Activated CD4-positive, alpha-beta T cell treated with anti-CD3 and anti-CD28 coated beads, Interleukin-2, amount 50 U/mL, for 24 hours (primary cell): Measurements from ENCODE around the gene STARD10.
"Not testable (repeated sequence)": the region's sequence is repeated elsewhere in the genome, so short reads cannot be mapped to it uniquely, and the experiment has no call there.

Experiments used
- DNase-seq, 2 donors: peaks; one replicate each; pipeline ENCODE4 v3.0.0-alpha.2; 2020; ENCODE audit warnings: low read depth in 1 of 2, low spot score in 1 of 2

The STARD10 gene

DNA sequence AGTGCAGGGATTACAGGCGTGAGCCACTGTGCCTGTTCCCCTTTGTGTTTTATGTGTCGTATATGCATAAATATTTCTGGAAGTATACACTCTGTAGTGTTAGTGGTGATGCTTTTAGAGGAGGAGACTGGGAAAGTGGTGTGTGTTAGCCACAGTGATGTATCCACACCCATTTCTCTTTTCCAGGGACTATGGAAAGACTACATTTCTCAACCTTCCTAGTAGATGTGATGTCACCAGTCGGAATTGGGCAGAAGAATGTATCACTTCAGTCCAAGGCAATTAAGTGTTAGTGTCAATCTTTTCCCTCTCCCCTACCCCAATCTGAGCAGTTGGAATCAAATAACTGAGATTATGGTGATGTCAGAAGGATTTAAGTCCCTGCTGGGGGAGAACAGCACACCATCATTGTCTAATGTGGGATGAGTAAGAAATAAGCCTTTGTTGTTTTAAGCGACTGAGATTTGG is 14.5 kb upstream of the STARD10 start:
- no peak for DNase-seq

DNA sequence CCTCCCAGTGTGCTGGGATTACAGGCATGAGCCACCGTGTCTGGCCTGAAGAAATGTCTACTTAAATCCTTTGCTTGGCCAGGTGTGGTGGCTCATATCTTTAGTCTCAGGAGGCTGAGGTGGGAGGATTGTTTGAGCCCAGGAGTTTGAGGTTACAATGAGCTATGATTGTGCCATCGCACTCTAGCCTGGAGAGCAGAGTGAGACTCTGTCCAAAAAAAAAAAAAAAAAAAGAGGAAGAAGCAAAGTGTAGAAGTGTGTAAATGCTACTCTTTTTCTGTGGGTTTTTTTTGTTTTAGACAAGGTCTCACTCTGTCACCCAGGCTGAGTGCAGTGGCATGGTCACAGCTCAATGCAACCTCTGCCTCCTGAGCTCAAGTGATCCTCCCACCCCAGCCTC is 13.9 kb upstream of the STARD10 start:
- no peak for DNase-seq

DNA sequence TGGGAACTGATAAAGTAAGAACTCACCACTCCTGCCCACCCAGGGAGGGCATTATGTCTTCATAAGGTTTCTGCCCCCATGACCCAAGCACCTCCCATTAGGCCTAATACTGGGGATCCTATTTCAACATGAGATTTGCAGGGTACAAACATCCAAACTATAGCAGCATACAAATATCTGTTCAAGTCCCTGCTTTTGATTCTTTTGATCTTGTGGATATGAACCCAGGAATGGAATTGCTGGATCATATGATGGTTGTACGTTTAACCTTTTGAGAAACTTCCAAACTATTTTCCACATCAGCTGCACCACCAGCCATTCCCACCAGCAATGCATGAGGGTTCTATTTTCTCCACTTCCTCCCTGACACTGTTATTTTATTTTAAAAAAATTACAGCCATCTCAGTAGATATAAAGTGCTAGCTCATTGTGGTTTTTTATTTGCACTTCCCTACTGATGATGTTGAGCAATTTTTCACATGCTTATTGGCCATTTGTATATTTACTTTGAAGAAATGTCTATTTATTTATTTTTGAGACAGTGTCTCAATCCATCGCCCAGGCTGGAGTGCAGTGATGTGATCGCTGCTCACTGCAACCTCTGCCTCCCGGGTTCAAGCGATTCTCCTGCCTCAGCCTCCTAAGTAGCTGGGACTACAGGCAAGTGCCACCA is 13.3 kb upstream of the STARD10 start:
- no peak for DNase-seq

DNA sequence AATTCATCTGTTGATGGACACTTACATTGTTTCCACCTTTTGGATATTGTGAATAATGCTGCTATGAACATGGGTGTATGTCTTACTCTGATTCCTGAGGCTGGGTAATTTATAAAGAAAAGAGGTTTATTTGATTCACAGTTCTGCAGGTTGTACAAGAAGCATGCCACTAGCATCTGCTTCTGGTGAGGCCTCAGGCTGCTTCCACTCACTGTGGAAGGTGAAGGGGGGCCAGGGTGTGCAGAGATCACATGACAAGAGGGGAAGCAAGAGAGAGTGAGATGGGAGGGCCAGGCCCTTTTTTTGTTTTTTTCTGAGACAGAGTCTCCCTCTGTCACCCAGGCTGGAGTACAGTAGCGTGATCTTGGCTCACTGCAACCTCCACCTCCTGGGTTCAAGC is 12.5 kb upstream of the STARD10 start:
- not testable (repeated sequence) for DNase-seq

DNA sequence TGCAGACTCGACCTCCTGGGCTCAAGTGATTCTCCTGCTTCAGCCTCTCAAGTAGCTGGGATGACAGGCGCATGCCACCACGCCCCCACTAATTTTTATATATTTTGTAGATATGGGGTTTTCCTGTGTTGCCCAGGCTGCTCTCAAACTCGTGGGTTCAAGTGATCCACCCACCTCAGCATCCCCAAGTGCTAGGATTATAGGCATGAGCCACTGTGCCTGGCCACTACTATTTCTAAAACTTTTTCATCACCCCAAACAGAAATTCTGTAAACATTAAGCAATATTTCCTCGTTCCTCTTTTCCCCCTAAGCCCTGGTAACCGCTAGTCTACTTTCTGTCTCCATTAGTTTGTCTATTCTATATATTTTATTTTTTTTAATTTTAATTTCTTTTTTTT is 11.4 kb upstream of the STARD10 start:
- DNase-seq, result no peak

DNA sequence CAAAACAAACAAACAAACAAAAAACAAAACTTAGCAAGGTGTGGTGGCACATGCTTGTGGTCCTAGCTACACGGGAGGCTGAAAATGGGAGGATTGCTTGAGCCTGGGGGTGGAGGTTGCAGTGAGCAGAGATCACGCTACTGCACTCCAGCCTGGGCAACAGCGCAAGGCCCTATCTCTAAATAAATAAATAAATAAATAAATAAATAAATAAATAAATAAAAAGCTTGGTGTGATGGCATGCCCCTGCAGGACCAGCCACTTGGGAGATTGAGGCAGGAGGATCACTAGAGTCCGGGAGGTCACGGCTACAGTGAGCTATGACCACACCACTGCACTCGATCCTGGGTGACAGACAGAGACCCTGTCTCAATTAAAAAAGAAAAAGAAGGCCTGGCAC is 9.0 kb upstream of the STARD10 start:
- no peak for DNase-seq

DNA sequence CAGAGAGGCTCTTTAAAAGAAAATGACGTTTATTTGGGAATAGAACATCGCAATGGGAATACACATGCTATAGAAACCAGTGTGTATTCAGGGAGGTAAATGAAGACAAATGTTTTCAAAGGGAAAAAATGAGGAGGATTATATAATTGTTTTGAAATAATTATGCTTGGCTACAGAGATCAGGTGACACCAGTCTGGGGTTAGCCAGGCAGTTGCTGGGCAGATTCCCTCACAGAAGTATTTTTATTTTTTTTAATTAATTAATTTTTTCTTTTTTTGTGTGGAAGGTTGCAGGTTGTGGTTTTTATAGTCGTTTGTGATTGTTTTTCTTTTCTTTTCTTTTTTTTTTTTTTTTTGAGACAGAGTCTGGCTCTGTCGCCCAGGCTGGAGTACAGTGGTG is 5.6 kb upstream of the STARD10 start:
- no peak for DNase-seq

DNA sequence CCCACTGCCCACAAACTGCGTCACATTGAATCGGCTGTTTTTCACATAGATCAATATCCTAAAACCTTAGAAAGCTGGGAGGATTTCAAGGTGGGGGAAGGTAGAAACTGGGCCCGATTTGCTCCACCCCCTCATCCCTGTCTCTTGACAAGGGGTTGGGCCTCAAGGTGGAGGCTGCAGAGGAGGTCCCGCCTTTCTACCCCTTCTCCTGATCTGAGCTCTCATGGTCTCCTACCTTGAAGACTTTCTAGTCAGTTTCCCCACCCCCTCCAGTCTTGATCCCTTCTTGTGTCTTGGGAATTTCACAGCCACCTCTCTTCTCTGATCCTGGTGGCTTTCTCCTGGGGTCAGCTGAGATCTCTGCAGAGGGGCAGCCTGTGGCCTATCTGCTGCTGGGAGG is 4.5 kb upstream of the STARD10 start:
- no peak for DNase-seq

DNA sequence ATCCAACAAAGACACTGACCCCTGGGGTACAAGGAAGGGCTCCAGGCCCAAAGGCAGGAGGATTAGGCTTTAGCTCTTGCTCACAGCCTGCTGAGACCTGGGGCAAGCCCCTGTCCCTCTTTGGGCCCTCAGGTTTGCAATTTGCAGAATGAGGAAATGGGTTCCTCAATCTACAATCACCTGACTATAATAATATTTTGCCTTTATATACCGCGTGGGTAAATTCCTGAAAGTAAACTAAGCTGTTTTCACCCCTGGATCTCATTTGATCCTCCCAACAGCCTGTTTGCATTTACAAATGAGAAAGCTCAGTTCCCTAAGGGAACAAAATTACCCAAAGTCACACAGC is 797 bp downstream of the STARD10 start:
- no peak for DNase-seq

DNA sequence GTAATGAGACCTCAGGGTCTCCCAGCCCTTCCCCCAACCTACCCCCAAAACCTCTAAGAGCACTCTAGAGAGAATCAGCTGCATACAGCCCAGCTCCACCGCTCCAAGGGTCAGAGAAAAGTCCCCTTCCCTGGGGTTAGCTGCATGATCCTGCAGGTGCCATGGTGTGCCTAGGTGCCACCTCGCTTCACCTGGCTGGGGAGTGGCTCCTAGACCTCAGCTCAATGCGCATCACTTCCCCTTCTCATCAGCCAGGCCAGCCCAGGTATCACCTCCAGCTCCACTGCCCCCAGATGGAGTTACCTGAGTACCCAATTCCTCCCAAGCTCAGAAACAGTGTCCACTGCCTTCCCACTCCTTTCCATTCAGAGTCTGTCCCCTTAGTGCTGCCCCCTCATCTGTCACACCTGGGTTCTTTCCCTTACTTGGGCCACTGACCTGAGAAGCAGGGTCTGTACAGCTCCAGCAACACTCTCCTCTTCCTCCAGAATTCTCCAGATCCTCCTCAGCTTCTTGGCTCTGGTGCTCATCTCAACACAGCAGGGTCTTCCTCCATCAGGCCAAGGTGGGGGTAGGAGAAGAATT is 1.3 kb downstream of the STARD10 start:
- DNase-seq, result no peak

DNA sequence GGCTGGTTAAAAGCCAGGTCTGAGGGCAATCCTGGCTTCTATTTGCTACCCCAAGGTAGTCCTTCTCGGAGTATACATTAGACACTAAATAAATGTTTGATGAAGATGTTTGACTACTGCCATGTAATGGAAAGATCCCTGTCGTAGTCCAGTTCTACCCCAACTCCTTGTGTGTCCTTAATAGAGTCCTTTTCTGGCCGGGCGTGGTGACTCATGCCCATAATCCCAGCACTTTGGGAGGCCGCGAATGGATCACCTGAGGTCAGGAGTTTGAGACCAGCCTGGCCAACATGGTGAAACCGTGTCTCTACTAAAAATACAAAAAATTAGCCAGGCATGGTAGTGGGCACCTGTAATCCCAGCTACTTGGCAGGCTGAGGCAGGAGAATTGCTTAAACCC is 2.6 kb downstream of the STARD10 start:
- DNase-seq, result not testable (repeated sequence)

DNA sequence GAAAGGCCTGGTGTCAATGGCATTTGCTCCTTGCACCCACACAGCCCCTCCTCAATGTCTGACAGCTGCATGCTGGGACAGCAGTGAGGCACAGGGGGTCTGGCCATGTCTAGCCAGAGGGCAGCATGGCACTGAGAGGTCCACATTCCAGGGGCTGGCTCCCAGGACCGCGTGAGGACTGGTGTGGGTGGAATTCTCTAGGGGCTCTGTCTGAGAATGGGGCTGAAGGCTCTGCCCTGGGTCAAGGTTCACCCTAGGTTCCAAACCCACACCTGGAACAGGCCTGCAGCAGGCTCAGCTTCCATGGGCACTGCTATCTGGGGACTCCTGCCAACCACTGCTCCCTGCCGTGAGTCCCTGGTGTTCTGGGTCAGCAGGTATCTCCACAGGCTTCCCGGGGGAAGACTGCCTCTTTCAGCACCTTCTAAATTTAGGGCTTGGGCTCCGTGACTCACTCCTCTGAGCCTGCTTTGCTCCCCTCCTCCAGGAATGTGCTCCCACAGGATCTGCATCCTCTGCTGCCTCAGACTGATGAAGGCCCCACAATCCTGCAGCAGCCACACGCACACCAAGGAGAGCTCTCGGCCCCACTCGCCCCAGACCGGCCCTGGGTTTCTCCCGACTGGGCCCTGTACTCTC is 4.2 kb downstream of the STARD10 start:
- no peak for DNase-seq

DNA sequence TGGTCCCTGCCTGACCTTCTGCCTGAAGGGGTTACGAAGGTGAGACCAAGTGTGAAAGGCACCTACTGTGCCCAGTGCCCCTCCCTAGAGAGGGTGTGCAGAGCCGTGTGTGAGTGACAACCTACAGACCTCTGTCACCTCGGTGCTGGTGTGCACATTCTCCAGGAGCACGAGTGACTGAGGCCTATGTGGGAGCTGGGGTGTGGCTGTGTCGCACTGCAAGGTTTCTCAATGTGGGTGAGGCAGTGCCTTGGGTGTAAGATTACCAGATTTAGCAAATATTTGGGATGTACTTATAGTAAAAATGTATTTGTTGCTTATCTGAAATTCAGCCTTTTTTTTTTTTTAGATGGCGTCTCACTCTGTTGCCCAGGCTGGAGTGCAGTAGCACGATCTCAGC is 5.6 kb downstream of the STARD10 start:
- no peak for DNase-seq

DNA sequence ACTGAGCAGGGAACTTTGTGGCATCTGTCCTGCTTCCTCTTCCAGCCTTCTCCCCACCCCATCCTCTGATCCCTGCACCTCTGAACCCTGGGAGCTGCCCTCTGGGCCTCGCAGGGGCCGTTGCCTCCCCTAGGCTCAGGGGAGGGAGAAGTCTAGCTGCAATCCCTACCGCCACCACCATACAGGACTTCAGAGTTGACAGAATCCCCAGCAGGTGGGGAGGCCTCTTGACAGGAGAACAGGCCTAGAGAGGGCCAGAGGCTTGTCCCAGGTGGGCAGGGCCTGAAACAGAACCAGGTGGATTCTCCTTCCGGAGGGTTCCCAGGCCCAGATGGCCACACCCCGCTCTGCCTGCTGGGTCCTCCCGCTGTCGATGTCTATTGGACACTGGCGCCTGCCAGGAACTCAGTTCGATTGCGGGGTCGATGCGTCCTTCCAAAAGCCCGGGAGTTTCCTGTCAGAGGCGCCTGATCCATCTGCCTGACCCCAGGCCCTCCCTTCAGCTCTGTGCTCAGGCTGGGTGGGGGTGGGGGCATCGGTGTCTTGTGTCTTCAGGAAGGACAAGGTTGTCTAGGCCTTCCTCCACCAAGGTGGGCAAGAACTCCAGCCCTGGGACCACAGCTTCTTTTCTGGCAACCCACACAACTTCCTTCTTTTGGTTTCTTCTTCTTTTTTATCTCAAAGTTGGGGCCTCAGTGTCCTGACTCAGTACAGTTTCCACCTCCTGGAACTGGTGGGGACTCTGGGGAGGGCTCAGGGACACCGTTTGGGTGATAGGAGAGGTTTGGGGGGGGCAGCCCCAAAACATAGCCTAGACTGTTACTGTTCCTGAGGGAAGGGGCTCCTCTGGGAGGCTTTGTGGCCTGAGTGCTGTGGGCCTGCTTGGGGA is 6.4 kb downstream of the STARD10 start:
- no peak for DNase-seq

DNA sequence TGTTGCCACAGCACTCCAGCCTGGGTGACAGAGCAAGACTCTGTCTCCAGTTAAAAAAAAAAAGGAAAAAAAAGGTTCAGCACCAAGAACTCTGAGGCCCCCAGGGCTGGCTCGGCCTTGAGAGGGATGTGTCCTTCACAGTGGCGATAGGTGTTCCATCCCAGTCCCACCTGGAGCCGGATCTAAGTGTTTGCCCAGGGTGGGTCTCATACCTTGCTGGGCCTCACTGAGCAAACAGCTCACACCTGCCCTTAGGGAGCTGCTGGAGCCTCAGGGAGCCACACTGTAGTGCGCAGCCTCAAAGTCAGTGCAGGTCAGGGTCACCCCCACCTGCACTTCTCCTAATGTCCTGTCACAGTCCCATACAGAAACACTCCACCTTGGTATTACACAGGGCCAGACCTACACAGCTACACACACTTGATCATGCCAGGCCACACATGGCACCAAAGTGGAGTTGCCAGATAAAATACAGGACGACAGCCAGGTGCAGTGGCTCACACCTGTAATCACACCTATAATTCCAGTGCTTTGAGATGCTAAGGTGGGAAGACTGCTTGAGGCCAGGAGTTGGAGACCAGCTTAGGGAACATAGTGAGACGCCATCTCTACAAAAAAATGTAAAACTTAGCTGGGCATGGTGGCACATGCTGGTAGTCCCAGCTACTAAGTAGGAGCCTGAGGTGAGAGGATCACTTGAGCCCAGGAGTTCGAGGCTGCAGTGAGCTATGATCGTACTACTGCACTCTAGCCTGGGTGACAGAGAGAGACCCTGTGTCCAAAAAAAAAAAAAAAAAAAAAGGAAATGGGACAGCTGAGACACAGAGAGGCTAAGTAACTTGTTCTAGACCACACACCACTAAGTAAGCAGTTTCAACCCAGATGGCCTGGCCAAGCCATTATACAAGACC is 7.3 kb downstream of the STARD10 start:
- DNase-seq, result no peak

DNA sequence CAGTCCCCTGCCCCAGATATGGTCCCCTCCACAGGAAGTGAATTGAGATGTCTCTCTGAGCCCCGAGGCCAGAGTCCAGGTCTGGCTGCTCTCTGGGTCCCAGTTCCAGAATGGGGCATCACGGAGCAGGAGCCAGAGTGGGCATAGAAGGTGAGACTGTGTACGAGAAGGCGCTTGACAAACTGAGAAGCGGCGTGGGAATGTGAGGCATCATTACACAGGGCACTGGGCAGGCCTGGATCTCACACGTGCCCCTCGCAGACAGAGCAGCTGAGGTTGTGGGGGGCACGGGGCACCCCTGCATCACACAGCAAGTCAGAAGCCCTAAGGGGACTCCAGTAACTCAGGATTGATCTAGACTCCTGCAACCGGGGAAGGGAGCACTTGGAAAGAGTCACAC is 9.2 kb downstream of the STARD10 start:
- no peak for DNase-seq

DNA sequence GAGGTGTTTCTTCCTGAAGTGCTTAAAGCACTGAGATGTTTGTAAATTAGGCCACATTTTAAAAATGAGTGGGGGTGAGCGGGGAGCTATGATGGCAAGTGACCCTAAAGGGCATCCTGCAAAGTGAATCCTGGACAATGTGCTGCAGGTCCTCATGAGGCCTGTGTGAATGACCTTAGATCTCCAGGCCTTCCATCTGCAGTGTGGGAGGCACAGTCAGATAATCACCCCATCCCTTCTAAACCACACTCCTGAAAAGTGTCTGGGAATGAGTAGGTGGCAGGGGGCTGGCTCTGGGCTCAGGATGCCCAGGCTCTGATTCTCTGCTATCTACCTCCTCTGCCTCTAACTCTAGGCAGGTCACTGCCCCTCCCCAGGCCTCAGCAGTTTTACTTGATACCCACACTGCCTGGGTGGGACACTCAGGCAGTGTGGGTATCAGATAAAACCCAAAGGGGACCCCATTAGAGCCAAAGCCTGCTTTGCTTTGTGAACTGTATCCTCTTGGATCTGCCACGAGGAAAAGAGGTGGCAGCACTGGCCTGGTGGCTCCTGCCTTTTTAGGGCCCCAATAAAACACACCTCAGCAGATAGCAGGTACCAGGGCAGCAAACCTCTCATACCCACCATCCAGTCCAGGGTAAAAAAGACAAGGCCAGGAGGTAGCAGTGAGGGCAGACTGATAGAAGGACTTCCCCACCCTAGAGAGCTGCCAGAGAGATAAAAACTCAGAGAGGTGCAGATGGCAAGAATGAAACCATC is 10.5 kb downstream of the STARD10 start:
- DNase-seq, result no peak

DNA sequence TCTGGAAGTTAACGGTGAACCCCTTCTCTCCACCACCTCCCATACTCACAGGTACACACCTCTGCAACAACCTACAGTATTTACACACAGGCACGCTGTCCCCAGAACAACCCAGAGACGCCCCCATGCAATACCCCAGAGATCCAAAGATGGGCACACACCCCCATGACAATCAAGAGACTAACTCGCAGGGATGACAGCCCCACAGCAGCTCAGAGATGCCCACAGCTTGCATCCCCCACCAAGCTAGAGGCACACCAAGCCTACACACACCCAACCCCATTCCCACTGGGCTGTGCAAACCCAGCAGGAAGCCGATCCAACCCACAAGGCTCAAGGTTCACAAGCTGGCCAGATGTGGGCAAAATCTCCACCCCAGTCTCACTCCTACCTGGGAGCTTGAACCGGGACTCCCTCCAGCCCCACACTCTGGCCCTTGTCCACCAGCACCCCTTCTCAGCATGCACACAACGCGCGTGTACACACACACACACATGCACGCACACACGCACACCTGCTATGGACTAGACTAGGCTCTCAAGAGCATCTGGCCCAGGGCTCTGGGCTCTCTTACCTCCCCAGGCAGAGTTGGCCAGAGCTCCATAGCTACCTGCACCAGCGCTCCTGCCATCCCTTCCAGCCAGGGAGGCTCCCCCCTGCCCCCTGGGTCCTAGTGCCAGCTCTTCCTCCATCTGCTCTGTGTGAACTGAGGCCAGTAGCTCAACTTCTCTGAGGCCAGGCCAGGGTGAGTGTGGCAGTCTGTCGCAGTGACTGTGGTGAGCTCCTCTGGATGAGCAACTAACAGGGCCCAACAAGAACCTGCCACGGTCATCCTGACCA is 11.5 kb downstream of the STARD10 start:
- DNase-seq, result no peak
